ENCODE measurements around the gene KLHDC4.

DNA sequence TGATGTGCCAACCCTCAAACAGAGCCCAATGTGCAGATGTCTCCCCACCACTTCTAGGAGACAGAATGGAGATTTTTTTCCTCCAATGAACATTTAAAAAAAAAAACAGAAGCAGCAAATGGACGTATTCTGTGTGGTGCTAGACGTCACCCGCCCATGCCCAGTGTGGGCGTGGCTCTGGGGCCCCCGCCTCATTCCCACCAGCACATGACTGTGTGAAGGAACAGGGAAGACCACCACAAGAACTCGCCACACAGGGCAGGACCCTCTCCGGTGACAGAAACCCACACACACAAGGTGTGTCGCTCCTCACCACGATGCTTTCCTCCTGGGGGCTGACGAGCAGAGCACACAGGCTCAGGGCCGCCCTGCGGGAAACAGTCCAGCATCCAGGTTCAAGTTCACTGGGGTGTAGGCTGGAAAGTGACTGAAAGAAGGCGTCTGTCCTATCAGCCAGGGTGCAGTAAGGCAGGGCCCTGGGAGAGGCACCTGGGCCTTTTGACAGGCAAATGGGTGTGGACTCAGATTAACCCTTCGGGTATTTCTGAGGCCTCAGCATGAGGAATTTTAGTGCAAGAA lies 53.5 kb downstream of the KLHDC4 start:
- TF ChIP-seq, protein P1, sequence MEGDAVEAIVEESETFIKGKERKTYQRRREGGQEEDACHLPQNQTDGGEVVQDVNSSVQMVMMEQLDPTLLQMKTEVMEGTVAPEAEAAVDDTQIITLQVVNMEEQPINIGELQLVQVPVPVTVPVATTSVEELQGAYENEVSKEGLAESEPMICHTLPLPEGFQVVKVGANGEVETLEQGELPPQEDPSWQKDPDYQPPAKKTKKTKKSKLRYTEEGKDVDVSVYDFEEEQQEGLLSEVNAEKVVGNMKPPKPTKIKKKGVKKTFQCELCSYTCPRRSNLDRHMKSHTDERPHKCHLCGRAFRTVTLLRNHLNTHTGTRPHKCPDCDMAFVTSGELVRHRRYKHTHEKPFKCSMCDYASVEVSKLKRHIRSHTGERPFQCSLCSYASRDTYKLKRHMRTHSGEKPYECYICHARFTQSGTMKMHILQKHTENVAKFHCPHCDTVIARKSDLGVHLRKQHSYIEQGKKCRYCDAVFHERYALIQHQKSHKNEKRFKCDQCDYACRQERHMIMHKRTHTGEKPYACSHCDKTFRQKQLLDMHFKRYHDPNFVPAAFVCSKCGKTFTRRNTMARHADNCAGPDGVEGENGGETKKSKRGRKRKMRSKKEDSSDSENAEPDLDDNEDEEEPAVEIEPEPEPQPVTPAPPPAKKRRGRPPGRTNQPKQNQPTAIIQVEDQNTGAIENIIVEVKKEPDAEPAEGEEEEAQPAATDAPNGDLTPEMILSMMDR (conservative IDR thresholded peaks at IDR 0.05; ENCODE audit: low read depth, low read length) = no peak
- no peak for TF ChIP-seq EZH2phosphoT487 (IDR thresholded peaks at IDR 0.05; ENCODE audit: borderline replicate concordance, low read length)
